GM12873 (cell line): ENCODE measurements around the gene ZNF248.

Source experiments
- CTCF ChIP-seq: IDR thresholded peaks from 2 replicates; pipeline ENCODE4 v1.5.1; 2012; ENCODE audit warnings: low read depth, mild to moderate bottlenecking, moderate library complexity, low read length, control low read depth; ENCODE audit not compliant: insufficient read depth; ENCODE audit errors: missing control alignments

Gene ZNF248

GRCh38 chr10:37739181-37739580 is 118.2 kb downstream of the ZNF248 start:
- no peak for TF ChIP-seq CTCF

GRCh38 chr10:37737336-37737735 is 120.1 kb downstream of the ZNF248 start:
- no peak for TF ChIP-seq CTCF

GRCh38 chr10:37736120-37736519 is 121.3 kb downstream of the ZNF248 start:
- TF ChIP-seq CTCF: no peak

GRCh38 chr10:37734971-37735370 is 122.4 kb downstream of the ZNF248 start:
- TF ChIP-seq CTCF: no peak
